ENCODE data around the gene ACTN3. TPM values are rescaled to one million over a fixed set of nuclear protein-coding genes. Genes with fewer than 3 reads are reported as not detected.

Gene ACTN3
- total RNA-seq (ENCODE audit: low replicate concordance), result 20.2 and 33.0 TPM in 2 replicates

GRCh38 chr11:66546368-66546965, at the start of gene ACTN3:
ACTN3 (plus strand) TSS chr11:66546903; CDS start chr11:66546938, 35 bp downstream.
- H3K4me1 Mint-ChIP-seq, result peaks cover 52% of the 10 kb centered on the region
- H3K27ac Mint-ChIP-seq, result no peak within 1 kb of the TSS
- Histone ChIP-seq H2AFZ (replicated peaks) (no peak within 1 kb of the TSS), H3K27me3 (no peaks in the 10 kb centered on the region), H3K27ac (no peak within 1 kb of the TSS), H3K79me2 (ENCODE audit: low read depth) (no peaks in the 10 kb centered on the region), H3F3A (ENCODE audit: low read depth) (peaks cover 46% of the 10 kb centered on the region), H4K20me1 (ENCODE audit: low read depth) (peaks cover 15% of the 10 kb centered on the region), H3K9ac (peak within 1 kb of the TSS; percentile 74), H3K9me3 (ENCODE audit: low read depth) (no peaks in the 10 kb centered on the region), H3K36me3 (no peaks in the 10 kb centered on the region), H3K4me2 (peak within 1 kb of the TSS; percentile 87), H3K4me1 (peaks cover 32% of the 10 kb centered on the region), H3K4me3 (peak within 1 kb of the TSS; percentile 71)
- peaks cover 25% of the 10 kb centered on the region for H3K27me3 Mint-ChIP-seq (ENCODE audit: insufficient read depth, low read depth)
- peaks cover 3% of the 10 kb centered on the region for H3K36me3 Mint-ChIP-seq
- peak; percentile 88 for DNase-seq (ENCODE audit: low spot score)
- H3K4me3 Mint-ChIP-seq, result peak within 1 kb of the TSS; percentile 85
- H3K9me3 Mint-ChIP-seq, result no peaks in the 10 kb centered on the region
- TF ChIP-seq EZH2 (IDR thresholded peaks at IDR 0.05) (no peak), EZH2phosphoT487 (IDR thresholded peaks at IDR 0.05) (no peak), CTCF (IDR thresholded peaks at IDR 0.05) (no peak)

- H3K36me3 Mint-ChIP-seq, result peaks cover 3% of the 10 kb centered on the region
- H3K9me3 ChIP-seq (ENCODE audit: low read depth), result no peaks in the 10 kb centered on the region
- no peaks in the 10 kb centered on the region for H3K27me3 ChIP-seq
- no peak overlapping the region for H3K9ac ChIP-seq
- no peaks in the 10 kb centered on the region for H3F3A ChIP-seq (ENCODE audit: low read depth)
- no peak overlapping the region for H3K27ac Mint-ChIP-seq
- H3K36me3 ChIP-seq, result no peaks in the 10 kb centered on the region
- no peak overlapping the region for H3K4me3 Mint-ChIP-seq
- H3K27me3 Mint-ChIP-seq (ENCODE audit: insufficient read depth, low read depth), result no peaks in the 10 kb centered on the region
- H4K20me1 ChIP-seq (ENCODE audit: low read depth), result no peaks in the 10 kb centered on the region
- no peaks in the 10 kb centered on the region for H3K9me3 Mint-ChIP-seq
- no peak overlapping the region for H3K4me2 ChIP-seq
- H2AFZ ChIP-seq (replicated peaks), result no peak overlapping the region
- no peaks in the 10 kb centered on the region for H3K79me2 ChIP-seq (ENCODE audit: low read depth)
- H3K4me1 ChIP-seq, result no peaks in the 10 kb centered on the region
- no peak for DNase-seq (ENCODE audit: low spot score)
- TF ChIP-seq EZH2 (IDR thresholded peaks at IDR 0.05) (no peak), CTCF (IDR thresholded peaks at IDR 0.05) (no peak), EZH2phosphoT487 (IDR thresholded peaks at IDR 0.05) (no peak)
- H3K4me3 ChIP-seq, result no peak overlapping the region
- no peaks in the 10 kb centered on the region for H3K4me1 Mint-ChIP-seq
- H3K27ac ChIP-seq, result no peak overlapping the region
Observed at GRCh38 chr11:66497206-66497605, 49.5 kb upstream of the ACTN3 start.

GRCh38 chr11:66498506-66498905, 48.2 kb upstream of the ACTN3 start:
- H3K4me1 ChIP-seq, result no peaks in the 10 kb centered on the region
- no peak overlapping the region for H3K27ac ChIP-seq
- Mint-ChIP-seq H3K9me3 (no peaks in the 10 kb centered on the region), H3K4me3 (no peak overlapping the region), H3K27ac (no peak overlapping the region), H3K4me1 (no peaks in the 10 kb centered on the region), H3K27me3 (ENCODE audit: insufficient read depth, low read depth) (no peaks in the 10 kb centered on the region), H3K36me3 (no peaks in the 10 kb centered on the region)
- H3K27me3 ChIP-seq, result no peaks in the 10 kb centered on the region
- no peaks in the 10 kb centered on the region for H3K9me3 ChIP-seq (ENCODE audit: low read depth)
- no peak overlapping the region for H3K4me3 ChIP-seq
- H3K79me2 ChIP-seq (ENCODE audit: low read depth), result no peaks in the 10 kb centered on the region
- no peak overlapping the region for H2AFZ ChIP-seq (replicated peaks)
- no peaks in the 10 kb centered on the region for H3K36me3 ChIP-seq
- H4K20me1 ChIP-seq (ENCODE audit: low read depth), result no peaks in the 10 kb centered on the region
- H3F3A ChIP-seq (ENCODE audit: low read depth), result no peaks in the 10 kb centered on the region
- DNase-seq (ENCODE audit: low spot score), result no peak
- H3K4me2 ChIP-seq, result no peak overlapping the region
- TF ChIP-seq CTCF (IDR thresholded peaks at IDR 0.05) (no peak), EZH2 (IDR thresholded peaks at IDR 0.05) (no peak), EZH2phosphoT487 (IDR thresholded peaks at IDR 0.05) (no peak)
- H3K9ac ChIP-seq, result no peak overlapping the region

All from neural progenitor cell (in vitro differentiated cells).